Stimulated activated naive CD8-positive, alpha-beta T cell treated with anti-CD3 and anti-CD28 coated beads, Interleukin-15, amount 100 ng/mL, for 72 hours (primary cell): ENCODE data around the gene ELOA.
A peak's percentile ranks its signal among the peaks of the same experiment; 100 is the strongest.
"Not testable (repeated sequence)": the region's sequence is repeated elsewhere in the genome, so short reads cannot be mapped to it uniquely, and the experiment has no call there.

Experiments used
- ATAC-seq: fragments of 150-1000 bp; cut with Tn5 transposase; 2 replicates; pipeline ENCODE4 v1.10.0; 2021; ENCODE audit warnings: mild to moderate bottlenecking, moderate library complexity
- DNase-seq, 2 donors: peaks; one replicate each; pipeline ENCODE4 v3.0.0; 2021 to 2022
- H3K27ac Mint-ChIP-seq, 2 donors: one replicate each; pipeline ENCODE4 v1.8.0; 2022; ENCODE audit warnings: mild to moderate bottlenecking in 2 of 2, mixed read lengths in 2 of 2, moderate library complexity in 2 of 2
- H3K27me3 Mint-ChIP-seq: one replicate; pipeline ENCODE4 v1.8.0; 2022; ENCODE audit warnings: mixed read lengths
- H3K4me1 Mint-ChIP-seq: one replicate; pipeline ENCODE4 v1.8.0; 2022; ENCODE audit warnings: mild to moderate bottlenecking, mixed read lengths
- H3K4me3 Mint-ChIP-seq, 2 donors: one replicate each; pipeline ENCODE4 v1.8.0; 2022; ENCODE audit warnings: mild to moderate bottlenecking in 2 of 2, mixed read lengths in 2 of 2, moderate library complexity in 1 of 2
- H3K9me3 Mint-ChIP-seq, 2 donors: one replicate each; pipeline ENCODE4 v1.8.0; 2022; ENCODE audit warnings: mixed read lengths in 2 of 2

Gene ELOA

DNA sequence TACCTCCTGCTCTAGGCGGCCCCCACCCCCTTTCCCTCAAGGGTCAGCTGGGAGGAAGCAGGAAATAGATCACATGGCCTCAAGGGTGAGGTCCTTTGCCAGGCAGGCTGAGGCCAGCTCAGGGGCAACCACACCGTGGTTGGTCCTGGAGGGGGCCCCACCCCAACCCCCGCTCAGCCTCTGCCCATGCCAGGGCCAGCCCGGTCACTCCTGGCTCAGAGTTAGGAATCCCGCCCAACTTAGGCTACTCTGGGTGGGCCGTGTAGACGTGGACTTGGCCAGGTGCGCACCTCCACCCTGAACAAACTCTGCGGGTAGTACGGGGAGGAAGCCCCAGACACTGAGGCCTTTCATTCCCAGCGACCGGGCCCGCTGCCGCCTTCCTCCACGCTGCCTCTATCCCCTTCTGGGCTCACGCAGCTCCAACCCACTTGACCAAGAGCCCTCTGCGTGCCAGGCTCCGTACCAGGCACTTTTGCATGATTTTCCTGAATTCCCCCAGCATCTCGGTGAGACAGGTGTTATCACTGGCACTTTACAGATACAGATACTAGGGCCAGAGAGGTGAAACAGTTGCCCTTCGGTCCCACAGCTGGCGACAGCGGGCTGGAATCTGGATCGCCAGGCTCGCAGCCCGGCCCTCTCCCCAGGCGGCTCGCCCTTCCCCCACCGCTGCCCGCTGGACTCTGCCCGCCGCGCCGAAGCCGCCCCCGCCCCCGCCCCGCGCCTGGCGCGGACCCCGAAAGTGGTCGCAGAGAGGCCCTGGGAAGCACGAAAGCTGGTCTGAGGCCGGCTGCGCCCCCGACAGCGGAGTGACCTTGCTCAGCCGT, 56.5 kb downstream of the ELOA start:
- Mint-ChIP-seq H3K9me3 (no peaks in the 10 kb centered on the region), H3K27me3 (no peaks in the 10 kb centered on the region), H3K4me1 (peaks cover 39% of the 10 kb centered on the region), H3K4me3 (peak overlapping the region; percentile 93 to 98), H3K27ac (peak overlapping the region; percentile 21 to 70)
- ATAC-seq = peak; percentile 29
- DNase-seq = peak; percentile 28 to 52

- no peaks in the 10 kb centered on the region for H3K27me3 Mint-ChIP-seq
- H3K27ac Mint-ChIP-seq = peak within 1 kb of the TSS; percentile 70 to 87
- DNase-seq (peak; percentile 93 to 94), ATAC-seq (peak; percentile 90)
- peaks cover 42% of the 10 kb centered on the region for H3K4me1 Mint-ChIP-seq
- H3K9me3 Mint-ChIP-seq = no peaks in the 10 kb centered on the region
- peak within 1 kb of the TSS; percentile 93 to 98 for H3K4me3 Mint-ChIP-seq
These were observed 57.4 kb downstream of the ELOA start, which contains the start of gene GALE for GRCh38 chr1:23800400-23801337. Gene GALE (minus strand): TSS chr1:23800754. CDS start chr1:23799007, 1,747 bp downstream.

- peak overlapping the region; percentile 68 to 87 for H3K27ac Mint-ChIP-seq
- DNase-seq (no peak), ATAC-seq (no peak)
- H3K27me3 Mint-ChIP-seq = no peaks in the 10 kb centered on the region
- no peaks in the 10 kb centered on the region for H3K9me3 Mint-ChIP-seq
- peaks cover 42% of the 10 kb centered on the region for H3K4me1 Mint-ChIP-seq
- peak overlapping the region; percentile 93 to 98 for H3K4me3 Mint-ChIP-seq
These were observed 58.1 kb downstream of the ELOA start for GRCh38 chr1:23801338-23801748.

- peaks cover 42% of the 10 kb centered on the region for H3K4me1 Mint-ChIP-seq
- H3K4me3 Mint-ChIP-seq = peak overlapping the region; percentile 20 to 48
- no peak overlapping the region for H3K27ac Mint-ChIP-seq
- ATAC-seq = no peak
- no peak for DNase-seq
- no peaks in the 10 kb centered on the region for H3K27me3 Mint-ChIP-seq
- H3K9me3 Mint-ChIP-seq = no peaks in the 10 kb centered on the region
These were observed 58.6 kb downstream of the ELOA start for GRCh38 chr1:23801876-23802275.

GRCh38 chr1:23802809-23803342, 59.6 kb downstream of the ELOA start:
- H3K4me1 Mint-ChIP-seq = peaks cover 42% of the 10 kb centered on the region
- H3K27ac Mint-ChIP-seq, ATAC-seq, H3K9me3 Mint-ChIP-seq, H3K27me3 Mint-ChIP-seq, DNase-seq, H3K4me3 Mint-ChIP-seq: not testable (repeated sequence)

DNA sequence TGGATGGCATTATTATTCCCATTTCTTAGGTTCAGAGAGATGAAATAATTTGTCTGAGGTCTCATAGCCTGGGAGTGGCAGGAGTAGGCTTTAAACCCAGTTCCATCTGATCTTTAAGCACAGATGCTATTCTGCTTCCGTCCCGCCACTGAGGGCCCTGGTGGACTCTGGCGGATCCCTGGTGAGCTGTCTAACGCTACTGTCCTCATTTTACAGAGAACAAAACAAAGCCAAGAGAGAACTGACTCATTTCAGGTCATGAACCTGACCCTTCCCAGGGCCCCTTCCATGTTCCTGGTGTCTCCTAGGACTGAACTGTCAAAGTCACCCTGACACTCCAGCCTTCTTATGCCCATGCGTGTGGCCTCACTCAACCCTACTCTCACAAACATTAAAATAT, 60.4 kb downstream of the ELOA start:
- ATAC-seq (no peak), DNase-seq (no peak)
- H3K27ac Mint-ChIP-seq = no peak overlapping the region
- no peaks in the 10 kb centered on the region for H3K9me3 Mint-ChIP-seq
- peaks cover 38% of the 10 kb centered on the region for H3K4me1 Mint-ChIP-seq
- no peak overlapping the region for H3K4me3 Mint-ChIP-seq
- H3K27me3 Mint-ChIP-seq = no peaks in the 10 kb centered on the region

DNA sequence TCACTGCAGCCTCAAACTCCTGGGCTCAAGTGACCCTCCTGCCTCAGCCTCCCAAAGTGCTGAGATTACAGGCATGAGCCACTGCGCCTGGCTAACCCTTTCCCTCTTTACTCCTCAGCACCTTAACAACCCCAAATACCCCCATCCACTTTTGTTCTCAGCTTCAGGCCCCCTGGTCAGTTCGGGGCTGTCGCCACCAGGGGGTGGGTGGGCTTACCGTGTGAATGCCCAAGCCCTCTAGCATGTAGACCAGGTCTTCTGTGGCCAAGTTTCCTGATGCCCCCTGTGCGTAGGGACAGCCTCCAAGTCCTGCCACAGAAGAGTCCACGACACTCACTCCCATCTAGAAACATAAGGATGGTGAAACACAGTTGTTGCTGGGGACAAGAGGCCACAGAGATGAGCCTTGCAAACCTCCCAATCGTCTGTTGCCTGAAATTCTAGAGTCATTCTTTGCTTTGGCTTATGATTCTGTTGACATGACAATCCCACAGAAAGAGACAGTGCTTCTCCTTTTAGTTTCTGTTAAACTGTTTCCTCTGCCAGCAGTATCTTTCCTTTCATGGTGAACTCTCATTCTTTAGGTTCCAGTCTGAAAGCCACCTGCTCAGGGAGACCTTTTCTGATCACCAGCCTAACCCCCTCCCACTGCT, 61.0 kb downstream of the ELOA start:
- H3K4me1 Mint-ChIP-seq = peaks cover 32% of the 10 kb centered on the region
- H3K4me3 Mint-ChIP-seq = no peak overlapping the region
- H3K27ac Mint-ChIP-seq = no peak overlapping the region
- H3K9me3 Mint-ChIP-seq = no peaks in the 10 kb centered on the region
- ATAC-seq (no peak), DNase-seq (no peak)
- H3K27me3 Mint-ChIP-seq = no peaks in the 10 kb centered on the region

DNA sequence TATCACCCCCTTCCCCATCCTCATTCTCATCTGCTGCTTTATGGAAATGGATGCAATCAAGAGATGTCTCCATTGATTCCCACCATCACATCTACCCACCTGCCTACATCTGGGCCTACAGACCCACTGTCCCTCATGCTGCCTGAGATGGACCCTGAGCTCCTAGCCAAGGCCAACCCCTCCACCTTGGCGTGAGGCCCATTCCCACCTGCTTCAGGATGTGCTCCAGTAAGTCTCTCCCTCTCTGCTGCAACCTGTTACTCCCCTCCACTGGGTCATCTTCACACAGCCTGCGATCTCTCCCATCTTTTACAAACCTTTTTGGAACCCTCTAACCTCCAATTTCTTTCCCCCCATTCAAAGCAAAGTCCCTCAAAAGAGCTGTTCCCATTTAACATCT, 61.8 kb downstream of the ELOA start:
- ATAC-seq (no peak), DNase-seq (no peak)
- Mint-ChIP-seq H3K9me3 (no peaks in the 10 kb centered on the region), H3K4me1 (peaks cover 28% of the 10 kb centered on the region), H3K27ac (no peak overlapping the region), H3K27me3 (no peaks in the 10 kb centered on the region), H3K4me3 (no peak overlapping the region)

GRCh38 chr1:23806280-23806679, 63.0 kb downstream of the ELOA start:
- no peak for DNase-seq
- ATAC-seq = no peak
- no peak overlapping the region for H3K4me3 Mint-ChIP-seq
- peaks cover 36% of the 10 kb centered on the region for H3K4me1 Mint-ChIP-seq
- no peaks in the 10 kb centered on the region for H3K27me3 Mint-ChIP-seq
- no peaks in the 10 kb centered on the region for H3K9me3 Mint-ChIP-seq
- no peak overlapping the region for H3K27ac Mint-ChIP-seq

DNA sequence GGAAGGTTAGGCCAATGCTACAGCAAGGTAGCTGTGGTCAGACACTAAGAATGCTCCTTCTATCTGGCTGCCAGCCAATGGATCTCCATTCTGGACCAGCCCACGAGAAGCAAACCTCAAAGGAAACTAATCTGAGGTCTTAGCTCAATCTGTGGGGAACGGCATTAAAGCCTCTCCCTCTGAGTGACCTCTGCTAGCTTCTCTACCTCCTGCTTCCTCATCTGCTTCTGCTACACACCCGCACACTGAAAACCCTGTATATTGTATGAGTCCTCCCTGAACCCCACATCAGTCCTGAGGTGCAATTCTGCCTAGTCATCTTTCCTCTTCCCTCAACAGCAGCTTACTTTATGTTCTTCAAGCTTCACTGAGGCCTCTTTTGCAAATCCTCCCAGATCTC, 64.2 kb downstream of the ELOA start:
- no peaks in the 10 kb centered on the region for H3K9me3 Mint-ChIP-seq
- peak overlapping the region in 1 of 2 donors; percentile 59 for H3K27ac Mint-ChIP-seq
- H3K4me3 Mint-ChIP-seq = no peak overlapping the region

DNA sequence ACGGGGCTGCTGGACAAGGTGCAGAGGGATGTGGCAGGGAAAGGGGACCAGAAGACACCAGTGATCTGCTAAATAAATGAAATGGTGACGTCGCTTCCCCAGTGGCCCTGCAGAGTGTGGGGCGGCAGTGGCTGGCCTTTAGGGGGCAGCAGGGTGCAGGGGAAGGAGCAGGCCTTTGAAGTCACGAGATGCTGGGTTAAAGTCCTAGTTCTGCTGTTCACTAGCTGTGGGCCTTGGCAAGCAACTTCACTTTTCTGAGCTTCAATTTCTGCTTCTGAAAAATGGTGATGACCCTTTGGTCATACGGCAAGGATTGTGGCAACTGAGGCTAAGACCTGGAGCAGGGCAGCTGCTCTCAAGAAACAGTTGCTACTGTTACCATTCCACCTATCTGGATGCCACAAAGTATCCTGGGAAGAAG, 66.5 kb downstream of the ELOA start:
- Mint-ChIP-seq H3K4me3 (no peak overlapping the region), H3K4me1 (peaks cover 25% of the 10 kb centered on the region), H3K9me3 (no peaks in the 10 kb centered on the region), H3K27ac (peak overlapping the region in 1 of 2 donors; percentile 22), H3K27me3 (no peaks in the 10 kb centered on the region)
- DNase-seq = peak; percentile 79 to 85
- peak; percentile 95 for ATAC-seq

More for the DNA sequence above, 64.2 kb downstream of the ELOA start:
- Mint-ChIP-seq H3K27me3 (no peaks in the 10 kb centered on the region), H3K4me1 (peaks cover 25% of the 10 kb centered on the region)
- ATAC-seq (no peak), DNase-seq (no peak)

- DNase-seq (peak; percentile 46 to 52), ATAC-seq (peak; percentile 68)
- Mint-ChIP-seq H3K27ac (peak overlapping the region in 1 of 2 donors; percentile 0), H3K9me3 (no peaks in the 10 kb centered on the region), H3K4me3 (no peak overlapping the region), H3K4me1 (peaks cover 16% of the 10 kb centered on the region), H3K27me3 (no peaks in the 10 kb centered on the region)
These were observed 67.7 kb downstream of the ELOA start for GRCh38 chr1:23810818-23811540.
